Body of pancreas (tissue), 4 donors: ENCODE results near the gene JPH2.

Experiments used
- CTCF ChIP-seq, 7 experiments: fragments of 450-650 bp in 4 of 7; fragments of 200-600 bp in 3 of 7; sonication (generic) in 3 of 7; IDR thresholded peaks; one replicate each; pipeline ENCODE4 v1.5.1; 2016 to 2019; ENCODE audit warnings: antibody characterized with exemption in 7 of 7
- POLR2A ChIP-seq, 3 donors: fragments of 450-650 bp; IDR thresholded peaks; one replicate each; pipeline ENCODE4 v1.6.1; 2016; ENCODE audit warnings: antibody characterized with exemption in 3 of 3, mild to moderate bottlenecking in 2 of 3

- TF ChIP-seq CTCF (IDR thresholded peaks at IDR 0.05) (no peak), POLR2A (IDR thresholded peaks at IDR 0.05) (no peak)
Measured at GRCh38 chr20:44081888-44082287, 105.1 kb downstream of the JPH2 start.
